Heart left ventricle (tissue), 13 donors: ENCODE data around the gene RPS6KA2.

Experiments used
- CTCF ChIP-seq, 12 donors: fragments of 200-600 bp; sonication (generic) in 4 of 12; IDR thresholded peaks; one replicate each; pipeline versions ENCODE4 v1.5.0 to v1.8.0; 2018 to 2022; ENCODE audit warnings: antibody characterized with exemption in 12 of 12, mild to moderate bottlenecking in 5 of 12
- POLR2A ChIP-seq, 2 donors: fragments of 450-650 bp; IDR thresholded peaks; one replicate each; pipeline ENCODE4 v1.6.1; 2017; ENCODE audit warnings: antibody characterized with exemption in 2 of 2, mild to moderate bottlenecking in 2 of 2, moderate library complexity in 2 of 2
- donor health status: ischemic (EF 13 %, LVEDD 7.1; RV severe dilation, severe dysfunction).
- donor health status: DM: no; HTN: yes; CAD: no.
- donor health status: DM: no; HTN: no; CAD: no.
- donor health status: ischemic (EF 25% LVEDD 6.9; RV normal size, moderate dysfunction).
- donor health status: ischemic (EF 25% LVEDD 5.7; RV mildly dilated, moderate dysfunction).
- donor health status: ischemic (EF 35%, LVEDD 5.7; RV mildly dilated, moderate dysfunction).
- donor health status: nonischemic (EF 11% LVEDD 7.7; RV severe dilation, severe dysfunction).
- donor health status: DM: yes; HTN: yes; CAD: no.
- donor health status: PGD.
- donor health status: ischemic (EF 29% LVEDD 5.4; RV normal size, mild dysfunction).
- donor health status: nonischemic (EF 23%, LVEDD 6.1; RV moderate dilation, normal function).

- no peak for TF ChIP-seq CTCF (IDR thresholded peaks at IDR 0.05)
- TF ChIP-seq POLR2A (IDR thresholded peaks at IDR 0.05), result no peak
These were observed 240.9 kb downstream of the RPS6KA2 start for GRCh38 chr6:166386111-166386510.
